CD4-positive, alpha-beta T cell treated with Interleukin-21 for 1 hour (primary cell): ENCODE measurements around the gene ZDHHC17.
"Not testable (repeated sequence)": the region's sequence is repeated elsewhere in the genome, so short reads cannot be mapped to it uniquely, and the experiment has no call there.

ENCODE experiments used
- DNase-seq: peaks from one replicate; pipeline ENCODE4 v3.0.0-alpha.2; 2020

Gene ZDHHC17

GRCh38 chr12:76763746-76764675 is at the start of gene ZDHHC17:
TSS of gene ZDHHC17 (plus strand) at chr12:76764115. CDS start at chr12:76764237, 122 bp downstream.
- DNase-seq, result peak; percentile 95

GRCh38 chr12:76714415-76714814 is 49.5 kb upstream of the ZDHHC17 start:
- no peak for DNase-seq

GRCh38 chr12:76714861-76715260 is 49.1 kb upstream of the ZDHHC17 start:
- no peak for DNase-seq

GRCh38 chr12:76715332-76715731 is 48.6 kb upstream of the ZDHHC17 start:
- no peak for DNase-seq

- no peak for DNase-seq
Measured at GRCh38 chr12:76717314-76717713, 46.6 kb upstream of the ZDHHC17 start.

- no peak for DNase-seq
Measured at GRCh38 chr12:76719171-76720041, 44.5 kb upstream of the ZDHHC17 start.

- no peak for DNase-seq
Measured at GRCh38 chr12:76720068-76720467, 43.8 kb upstream of the ZDHHC17 start.

GRCh38 chr12:76726626-76727025 is 37.3 kb upstream of the ZDHHC17 start:
- DNase-seq, result no peak

GRCh38 chr12:76732188-76732587 is 31.7 kb upstream of the ZDHHC17 start:
- DNase-seq, result not testable (repeated sequence)

- not testable (repeated sequence) for DNase-seq
Measured at GRCh38 chr12:76737689-76738088, 26.2 kb upstream of the ZDHHC17 start.

GRCh38 chr12:76738824-76739579 is 24.9 kb upstream of the ZDHHC17 start:
- DNase-seq, result no peak

GRCh38 chr12:76739896-76740295 is 24.0 kb upstream of the ZDHHC17 start:
- no peak for DNase-seq

- no peak for DNase-seq
Measured at GRCh38 chr12:76740501-76740900, 23.4 kb upstream of the ZDHHC17 start.

GRCh38 chr12:76745343-76745742 is 18.6 kb upstream of the ZDHHC17 start:
- no peak for DNase-seq

- no peak for DNase-seq
Measured at GRCh38 chr12:76746516-76746915, 17.4 kb upstream of the ZDHHC17 start.

GRCh38 chr12:76747245-76747644 is 16.7 kb upstream of the ZDHHC17 start:
- no peak for DNase-seq

GRCh38 chr12:76755829-76756379 is 8.0 kb upstream of the ZDHHC17 start:
- no peak for DNase-seq

GRCh38 chr12:76757694-76758093 is 6.2 kb upstream of the ZDHHC17 start:
- DNase-seq, result no peak

- no peak for DNase-seq
Measured at GRCh38 chr12:76762601-76762980, 1.3 kb upstream of the ZDHHC17 start.

- peak; percentile 13 for DNase-seq
Measured at GRCh38 chr12:76764856-76765255, 941 bp downstream of the ZDHHC17 start.

- DNase-seq, result no peak
Measured at GRCh38 chr12:76765598-76765997, 1.7 kb downstream of the ZDHHC17 start.

GRCh38 chr12:76766161-76766560 is 2.2 kb downstream of the ZDHHC17 start:
- DNase-seq, result no peak

- no peak for DNase-seq
Measured at GRCh38 chr12:76768576-76768975, 4.7 kb downstream of the ZDHHC17 start.
